GDM1 (cell line): Measurements from ENCODE around the gene TAS2R13.

Experiments
- DNase-seq: peaks from one replicate; lab custom pipeline; 2025; lab: John Stamatoyannopoulos, UW

Gene TAS2R13

GRCh38 chr12:10909462-10909861 lies at the start of gene TAS2R13:
Gene TAS2R13, minus strand, starts transcription at chr12:10909562. Its CDS starts 264 bp downstream, at chr12:10909298.
- DNase-seq: no peak

- DNase-seq: no peak
These were observed 48.4 kb upstream of the TAS2R13 start for GRCh38 chr12:10957741-10958140.

DNA sequence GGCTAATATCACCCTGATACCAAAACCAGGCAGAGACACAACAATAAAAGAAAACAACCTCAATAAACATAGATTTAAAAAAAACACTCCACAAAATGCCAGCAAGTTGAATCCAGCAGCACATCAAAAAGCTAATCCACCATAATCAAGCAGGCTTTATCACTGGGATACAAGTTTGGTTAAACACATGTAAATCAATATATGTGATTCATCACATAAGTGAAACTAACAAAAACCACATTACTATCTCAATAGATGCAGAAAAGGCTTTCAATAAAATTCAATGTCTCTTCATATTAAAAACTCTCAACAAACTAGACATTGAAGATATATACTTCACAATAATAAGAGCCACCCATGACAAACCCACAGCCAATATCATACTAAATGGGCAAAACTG lies 46.7 kb upstream of the TAS2R13 start:
- no peak for DNase-seq

DNA sequence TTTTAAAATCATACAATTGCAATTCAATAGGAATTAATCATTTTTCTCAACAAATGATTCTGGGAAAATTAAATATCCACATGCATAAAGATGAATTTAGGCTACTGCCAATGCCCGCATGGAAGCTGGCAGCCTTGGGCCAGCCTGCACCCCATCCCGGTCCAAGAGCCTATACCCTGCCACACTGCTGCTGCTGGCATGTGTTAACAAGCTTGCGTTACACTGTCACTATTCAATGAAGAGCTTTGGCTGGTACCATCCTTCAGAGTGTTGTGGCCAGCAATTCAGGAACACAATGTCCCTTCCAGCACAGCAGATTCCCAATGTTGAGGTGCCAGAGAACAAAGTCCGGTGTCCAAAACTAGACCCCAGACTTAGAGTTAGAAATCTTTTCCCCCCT lies 43.3 kb upstream of the TAS2R13 start:
- DNase-seq: no peak

- no peak for DNase-seq
These were observed 33.8 kb upstream of the TAS2R13 start for GRCh38 chr12:10943167-10943566.

DNA sequence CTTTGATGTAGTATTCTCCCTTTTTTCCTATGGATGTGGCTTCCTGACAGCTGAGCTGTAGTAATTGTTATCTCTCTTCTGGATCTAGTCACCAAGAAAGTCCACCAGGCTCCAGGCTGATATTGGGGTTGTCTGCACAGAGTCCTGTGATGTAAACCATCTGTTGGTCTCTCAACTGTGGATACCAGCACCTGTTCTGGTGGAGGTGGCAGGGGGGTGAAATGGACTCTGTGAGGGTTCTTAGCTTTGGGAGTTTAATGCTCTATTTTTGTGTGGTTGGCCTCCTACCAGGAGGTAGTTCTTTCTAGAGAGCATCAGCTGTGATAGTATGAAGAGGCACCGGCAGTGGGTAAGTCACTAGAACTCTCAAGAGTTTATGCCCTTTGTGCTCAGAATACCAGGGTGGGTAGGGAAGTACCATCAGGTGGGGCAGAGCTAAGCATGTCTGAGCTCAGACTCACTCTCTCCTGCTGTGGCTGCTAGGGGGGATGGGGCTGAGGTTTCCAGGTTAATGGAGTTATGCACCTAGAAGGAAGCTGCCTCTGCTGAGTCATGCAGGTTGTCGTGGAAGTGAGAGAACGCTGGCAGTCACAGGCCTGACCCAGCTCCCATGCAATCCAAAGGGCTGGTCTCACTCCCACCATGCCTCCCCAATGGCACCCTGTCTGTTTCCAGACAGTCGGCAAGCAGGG lies 32.7 kb upstream of the TAS2R13 start:
- DNase-seq: no peak

- no peak for DNase-seq
These were observed 32.0 kb upstream of the TAS2R13 start for GRCh38 chr12:10941369-10941768.

DNA sequence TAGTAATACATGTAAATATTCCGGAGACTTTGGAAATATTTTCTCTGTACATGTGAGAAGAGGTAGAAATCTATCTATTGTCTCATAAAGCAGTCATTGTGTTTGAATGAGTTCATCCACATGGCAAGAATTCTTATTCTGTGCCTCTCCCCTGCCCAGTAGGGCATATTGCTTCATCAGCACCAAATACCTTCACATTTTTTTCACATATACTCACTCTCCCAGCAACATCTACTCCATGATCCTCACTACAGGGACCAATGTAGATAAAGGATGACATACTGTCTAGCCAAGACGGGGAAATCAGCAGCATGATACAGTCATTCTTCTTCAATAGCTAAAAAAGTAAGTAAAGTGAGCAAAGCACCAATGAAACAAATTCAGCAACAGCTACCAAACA lies 31.0 kb upstream of the TAS2R13 start:
- no peak for DNase-seq

DNA sequence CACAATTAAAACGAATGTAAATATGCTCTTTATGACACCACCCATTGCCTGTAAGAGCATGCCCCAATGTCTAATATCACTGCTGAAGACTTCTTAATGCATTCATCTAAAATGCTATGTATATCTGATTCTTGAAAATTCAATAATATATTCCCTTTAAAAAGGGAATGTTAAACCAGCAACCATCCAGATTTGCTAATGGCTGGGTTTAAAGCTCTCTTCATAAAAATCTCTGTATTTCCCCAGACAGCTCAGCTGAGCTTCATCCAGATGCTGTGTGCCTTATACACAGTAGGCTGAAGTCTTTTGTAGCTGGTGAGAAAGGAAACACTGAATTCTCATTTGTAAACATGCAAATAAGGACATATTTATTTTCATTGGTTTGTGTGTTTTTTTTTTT lies 29.8 kb upstream of the TAS2R13 start, which contains the start of gene TAS2R14:
Gene TAS2R14, minus strand, starts transcription at position 101 of the 400 bp plus-strand sequence. Its CDS starts 56 bp downstream, at position 45.
- DNase-seq: no peak

- no peak for DNase-seq
These were observed 27.1 kb upstream of the TAS2R13 start for GRCh38 chr12:10936506-10936905.

- DNase-seq: no peak
These were observed 19.5 kb upstream of the TAS2R13 start, which contains the start of gene PRH2 for GRCh38 chr12:10928746-10929286. Gene PRH2, plus strand, starts transcription at chr12:10929236. Its CDS starts 38 bp downstream, at chr12:10929274.

GRCh38 chr12:10926269-10926668 lies 16.9 kb upstream of the TAS2R13 start:
- DNase-seq: no peak

GRCh38 chr12:10919809-10920208 lies 10.4 kb upstream of the TAS2R13 start:
- DNase-seq: no peak

DNA sequence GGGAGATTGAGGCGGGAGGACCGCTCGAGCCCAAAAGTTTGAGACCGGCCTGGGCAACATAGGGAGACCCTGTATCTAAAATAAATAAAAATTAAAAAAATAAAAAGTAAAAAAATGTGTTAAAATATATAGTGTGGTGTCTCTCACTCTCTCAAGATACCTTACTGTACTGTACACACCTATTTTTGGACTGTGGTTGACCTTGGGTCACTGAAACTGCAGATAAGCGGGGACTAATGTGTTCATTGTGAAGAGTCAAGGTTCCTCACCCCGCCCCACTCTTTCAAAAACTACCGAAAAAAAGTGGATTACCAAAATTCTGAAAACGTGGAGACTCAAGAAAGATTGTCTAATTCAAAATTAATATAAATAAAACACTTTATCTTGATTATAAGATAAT lies 1.0 kb upstream of the TAS2R13 start:
- DNase-seq: no peak

GRCh38 chr12:10904686-10905085 lies 4.7 kb downstream of the TAS2R13 start:
- no peak for DNase-seq

DNA sequence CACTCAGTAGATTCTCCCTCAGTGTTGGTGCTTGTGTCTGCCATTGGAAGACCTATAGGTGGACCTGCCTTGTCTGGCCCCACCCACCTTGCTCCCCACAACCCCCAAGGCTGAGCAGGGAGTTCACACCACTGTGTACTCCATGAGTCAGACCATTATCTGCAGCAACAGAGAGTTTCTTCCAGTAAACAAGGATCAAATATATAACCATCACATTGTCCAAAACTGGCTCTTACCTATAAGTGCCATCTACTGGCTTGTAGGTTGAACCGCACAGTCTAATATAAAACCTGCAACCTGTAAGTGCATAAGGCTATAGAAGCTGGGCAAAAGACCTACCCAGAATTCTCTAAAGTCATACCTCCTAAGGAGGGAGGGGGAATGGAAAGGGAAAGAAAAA lies 7.9 kb downstream of the TAS2R13 start:
- no peak for DNase-seq

- no peak for DNase-seq
These were observed 8.4 kb downstream of the TAS2R13 start for GRCh38 chr12:10900972-10901371.

DNA sequence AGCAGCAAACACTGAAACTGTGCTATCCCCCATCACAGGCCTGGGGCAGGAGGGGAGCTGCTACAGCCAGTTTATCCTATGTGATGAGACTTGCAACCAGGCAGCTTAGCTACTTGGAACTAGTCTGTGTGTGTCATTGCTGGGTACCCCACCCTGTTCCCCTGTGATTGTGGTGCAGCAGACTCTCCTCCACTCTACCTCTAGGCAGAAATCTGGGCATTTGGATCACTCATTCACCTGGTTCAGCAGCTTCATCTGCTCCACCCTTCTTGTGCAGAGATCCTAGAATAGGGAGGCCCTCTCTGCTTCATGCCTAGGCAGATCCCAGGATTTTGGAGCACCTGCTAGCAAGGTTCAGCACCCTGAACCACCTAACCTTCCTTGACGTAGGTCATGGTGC lies 8.8 kb downstream of the TAS2R13 start:
- DNase-seq: no peak

DNA sequence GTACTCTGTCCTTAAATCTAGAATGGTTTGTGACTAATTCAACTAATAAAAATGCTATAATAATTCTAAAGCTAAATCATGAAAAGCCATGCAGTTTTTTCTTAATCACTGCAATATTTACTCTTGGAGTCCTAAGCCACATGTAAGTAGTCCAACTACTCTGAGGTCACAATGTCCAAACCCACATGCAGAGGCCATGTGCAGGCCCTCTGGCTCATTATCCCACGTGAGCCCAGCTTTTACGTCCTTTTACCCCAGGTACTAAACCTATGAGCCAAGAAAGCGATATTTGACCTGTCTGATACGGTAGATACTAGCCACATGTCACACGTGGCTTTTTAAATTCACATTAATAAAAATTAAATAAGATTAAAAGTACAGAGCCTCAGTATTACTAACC lies 12.5 kb downstream of the TAS2R13 start:
- no peak for DNase-seq

DNA sequence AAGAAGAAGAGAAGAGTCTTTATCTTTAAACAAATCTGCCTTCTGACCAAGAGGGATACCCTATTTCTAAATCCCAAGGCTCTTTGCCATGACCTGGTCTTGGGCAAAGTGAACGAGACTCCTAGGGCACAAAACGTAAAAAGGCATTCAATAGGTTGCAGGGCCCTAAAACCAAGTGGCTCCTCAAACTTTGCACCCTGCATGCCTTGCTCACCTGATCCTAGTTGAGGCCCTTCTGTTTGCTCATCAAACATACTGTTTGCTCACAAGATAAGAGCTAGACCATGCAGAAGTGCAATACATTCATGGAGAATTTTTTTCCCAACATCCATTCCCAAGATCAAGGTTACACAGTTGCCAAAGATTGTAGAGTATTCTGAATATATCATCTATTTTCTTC lies 17.4 kb downstream of the TAS2R13 start:
- no peak for DNase-seq

GRCh38 chr12:10889226-10889625 lies 20.1 kb downstream of the TAS2R13 start:
- no peak for DNase-seq

DNA sequence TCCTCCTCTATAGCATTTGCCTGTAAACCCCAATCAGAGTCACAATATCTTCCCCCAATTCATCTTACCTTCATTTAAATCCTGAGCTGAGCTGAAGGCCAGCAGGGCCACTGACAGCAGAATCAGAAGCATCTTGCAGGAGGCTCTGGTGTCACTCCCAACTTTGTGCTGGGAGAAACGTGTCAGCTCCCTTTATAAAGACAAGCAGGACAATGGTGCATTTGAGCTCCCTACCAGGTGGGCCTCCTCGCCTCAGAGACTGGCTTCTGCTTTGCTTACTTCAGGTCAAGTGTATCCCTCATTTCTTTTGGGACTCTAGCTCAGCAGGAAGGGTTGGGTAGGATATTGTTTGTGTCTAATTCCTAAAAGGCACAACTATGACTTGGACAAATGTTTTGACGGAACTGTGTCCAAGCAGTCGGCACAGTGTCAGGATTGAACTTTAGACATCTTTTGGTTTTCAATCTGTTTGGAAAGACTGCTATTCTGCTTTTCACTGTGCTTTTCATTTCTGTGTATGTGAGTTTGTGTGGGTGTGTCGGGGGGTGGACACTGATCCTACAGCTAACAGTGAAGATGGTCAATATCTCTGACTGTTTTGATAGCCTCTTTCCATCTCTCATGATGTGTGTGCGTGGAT lies 25.2 kb downstream of the TAS2R13 start, which contains the start of gene PRH1:
Gene PRH1, minus strand, starts transcription at position 170 of the 640 bp plus-strand sequence. Its CDS starts 38 bp downstream, at position 132.
- DNase-seq: no peak

- DNase-seq: no peak
These were observed 36.0 kb downstream of the TAS2R13 start for GRCh38 chr12:10873378-10873777.
